K562 (cell line): Measurements from ENCODE around the gene APEX2. TPM values are rescaled to one million over a fixed set of nuclear protein-coding genes. Genes with fewer than 3 reads are reported as not detected.

ENCODE experiments used
- ATAC-seq: fragments of 200-7000 bp; cut with Tn5 transposase; 3 replicates; pipeline ENCODE4 v1.9.1; 2020; ENCODE audit warnings: moderate library complexity
- BruUV-seq: library from RNA; stranded (reverse); fragments of 400-500 nt; replicated peaks from 2 replicates; lab custom pipeline; 2021; lab: Mats Ljungman, UMichigan
- CTCF ChIA-PET: fragments of 300-600 bp; formaldehyde crosslinking; extraction: SDS; loops from one replicate; lab custom pipeline; 2021; ENCODE audit warnings: low intra/inter-chr PET ratio; lab: Yijun Ruan, JAX
- POLR2A ChIA-PET: fragments of 300-600, 350-650 bp; sonication (Branson Sonifier 250); formaldehyde crosslinking; extraction: SDS; loops from one replicate; lab custom pipeline; 2021; ENCODE audit warnings: antibody characterized with exemption, inconsistent platforms; lab: Yijun Ruan, JAX
- DNase-seq, 4 experiments: peaks; one replicate each; pipeline versions ENCODE4 v3.0.0 to v3.0.0-alpha.2; 2011 to 2018; ENCODE audit warnings: low spot score in 3 of 4, mixed read lengths in 3 of 4; ENCODE audit errors: extremely low read depth in 1 of 4
- FAIRE-seq: peaks from 2 replicates; lab custom pipeline; 2011; peaks lifted over from hg19 to GRCh38; lab: Jason Lieb, UNC
- H2AFZ ChIP-seq: 2 replicates; pipeline ENCODE4 v1.6.0; 2011; ENCODE audit warnings: low read depth, low read length, control low read depth, inconsistent platforms
- H3K27ac ChIP-seq: fragments of 200-600 bp; 3 replicates; pipeline ENCODE4 v1.8.0; 2011; ENCODE audit warnings: low read depth, mild to moderate bottlenecking, control low read depth, inconsistent platforms, low read length, moderate library complexity, mixed read lengths; ENCODE audit errors: extremely low read depth
- H3K27me3 ChIP-seq, 2 experiments: fragments of 300-600 bp in 1 of 2; 2 replicates in 1 of 2; 3 replicates in 1 of 2; pipeline versions ENCODE4 v1.6.0 to v1.8.0; 2011; ENCODE audit warnings: inconsistent platforms in 2 of 2, low read length in 2 of 2, mild to moderate bottlenecking in 1 of 2, mixed read lengths in 1 of 2, moderate library complexity in 1 of 2; ENCODE audit not compliant: control insufficient read depth in 2 of 2, insufficient read depth in 2 of 2
- H3K36me3 ChIP-seq: fragments of 300-600 bp; 3 replicates; pipeline ENCODE4 v1.8.0; 2011; ENCODE audit warnings: mild to moderate bottlenecking, low read length, inconsistent platforms; ENCODE audit not compliant: control insufficient read depth, insufficient read depth
- H3K4me1 ChIP-seq, 2 experiments: fragments of 200-600 bp in 1 of 2; replicated peaks in 1 of 2; 2 replicates in 1 of 2; 3 replicates in 1 of 2; pipeline versions ENCODE4 v1.5.1 to v1.8.0; 2011; ENCODE audit warnings: inconsistent platforms in 2 of 2, low read length in 2 of 2, mild to moderate bottlenecking in 1 of 2, mixed read lengths in 1 of 2, moderate library complexity in 1 of 2; ENCODE audit not compliant: control insufficient read depth in 2 of 2, insufficient read depth in 2 of 2
- H3K4me2 ChIP-seq: 2 replicates; pipeline ENCODE4 v1.6.1; 2011; ENCODE audit warnings: low read length, control low read depth, inconsistent platforms, mixed read lengths; ENCODE audit not compliant: insufficient read depth
- H3K4me3 ChIP-seq: fragments of 200-600 bp; sonication (generic), shearing (Covaris generic); 2 replicates; pipeline ENCODE4 v1.5.1; 2016; ENCODE audit warnings: control low read depth, inconsistent platforms
- H3K79me2 ChIP-seq: fragments of 200-600 bp; 3 replicates; pipeline ENCODE4 v1.8.0; 2011; ENCODE audit warnings: low read length, inconsistent platforms; ENCODE audit not compliant: control insufficient read depth, insufficient read depth
- H3K9ac ChIP-seq, 2 experiments: 2 replicates each; pipeline versions ENCODE4 v1.6.0 to v1.6.1; 2011; ENCODE audit warnings: low read depth in 2 of 2, low read length in 2 of 2, control low read depth in 1 of 2, inconsistent platforms in 1 of 2, mild to moderate bottlenecking in 1 of 2, mixed read lengths in 1 of 2; ENCODE audit not compliant: insufficient read depth in 1 of 2
- H3K9me1 ChIP-seq: one replicate; pipeline ENCODE4 v1.6.0; 2011; ENCODE audit warnings: inconsistent platforms, mild to moderate bottlenecking, low read length, moderate library complexity; ENCODE audit not compliant: control insufficient read depth, insufficient read depth
- H3K9me3 ChIP-seq: replicated peaks from 2 replicates; pipeline ENCODE4 v1.5.1; 2011; ENCODE audit warnings: low read depth, low read length, inconsistent platforms; ENCODE audit not compliant: control insufficient read depth, insufficient read depth
- H4K20me1 ChIP-seq: replicated peaks from 2 replicates; pipeline ENCODE4 v1.6.1; 2011; ENCODE audit warnings: low read length, inconsistent platforms, mixed read lengths; ENCODE audit not compliant: control insufficient read depth, insufficient read depth
- KHSRP ChIP-seq: fragments of 450-650 bp; IDR thresholded peaks from 2 replicates; pipeline ENCODE4 v1.6.1; 2017
- KLF16 ChIP-seq: IDR thresholded peaks from 2 replicates; pipeline ENCODE4 v1.6.1; 2016; ENCODE audit warnings: antibody characterized with exemption
- NCOA6 ChIP-seq: fragments of 450-650 bp; IDR thresholded peaks from 2 replicates; pipeline ENCODE4 v1.6.1; 2017; ENCODE audit warnings: mild to moderate bottlenecking
- RBM22 ChIP-seq: fragments of 200-400 bp; formaldehyde crosslinking; IDR thresholded peaks from 2 replicates; pipeline ENCODE4 v1.6.1; 2018; ENCODE audit warnings: low read length, low read depth; ENCODE audit not compliant: poor library complexity, severe bottlenecking
- SMARCA4 ChIP-seq: fragments of 450-650 bp; IDR thresholded peaks from 2 replicates; pipeline ENCODE4 v1.6.1; 2016
- SMC3 ChIP-seq: conservative IDR thresholded peaks from 2 replicates; pipeline ENCODE4 v1.6.1; 2011; ENCODE audit warnings: low read depth, low read length, improper control_type of control experiment; ENCODE audit not compliant: insufficient read depth
- SRF ChIP-seq, 2 experiments: fragments of 250-450, 450-650 bp in 1 of 2; sonication (Bioruptor Pico) in 1 of 2; sonication (generic) in 1 of 2; formaldehyde crosslinking; IDR thresholded peaks; 2 replicates each; pipeline versions ENCODE4 v1.5.0 to v1.5.1; 2020 to 2022; ENCODE audit warnings: mild to moderate bottlenecking in 1 of 2, missing genetic modification reagents in 1 of 2
- ZBED1 ChIP-seq: IDR thresholded peaks from 2 replicates; pipeline ENCODE4 v1.6.1; 2014
- ZKSCAN8 ChIP-seq: fragments of 200-800 bp; sonication (Bioruptor generic); IDR thresholded peaks from 2 replicates; pipeline ENCODE4 v1.6.1; 2016; ENCODE audit warnings: missing genetic modification characterization, missing compliant biosample characterization
- in situ Hi-C: fragments of 300-500 bp; cut with MboI; formaldehyde crosslinking; loops from 4 replicates; pipeline ENCODE4 v1.15.0; 2018; ENCODE audit warnings: inconsistent platforms, mixed read lengths
- intact Hi-C: fragments of 100-400 bp; cut with micrococcal nuclease; formaldehyde crosslinking; loops from 2 replicates; pipeline ENCODE4 v1.14.2; 2022
- polyA plus RNA-seq, 8 experiments: library from polyadenylated mRNA; depleted of rRNA in 4 of 8; stranded (reverse) in 5 of 8; unstranded in 3 of 8; fragments of >200 nt; fragmentation: Nextera tagmentation in 2 of 8; fragmentation: Illumina TruSeq in 1 of 8; extraction: Ambion mirVana in 2 of 8; extraction: Trizol in 1 of 8; gene quantifications; 2 replicates each; pipeline versions ENCODE4 v1.2.1 to v1.2.3, GENCODE V29; 2011 to 2014; ENCODE audit warnings: inconsistent platforms in 1 of 8, missing spikeins in 1 of 8
- total RNA-seq, 7 experiments: library from RNA; depleted of rRNA in 6 of 7; stranded (reverse); fragments of >200 nt in 6 of 7; fragmentation: Illumina TruSeq in 2 of 7; extraction: Trizol in 2 of 7; gene quantifications; 2 replicates each; pipeline versions ENCODE4 v1.2.1 to v1.2.3, GENCODE V29; 2011 to 2021; ENCODE audit warnings: low replicate concordance in 1 of 7
- TF ChIP-seq, protein P1 (sequence below): fragments of 450-650 bp; formaldehyde crosslinking; IDR thresholded peaks from 2 replicates; pipeline ENCODE4 v1.4.0; 2020; ENCODE audit warnings: mild to moderate bottlenecking
- TF ChIP-seq, protein P2 (sequence below): fragments of 250-450 bp; sonication (Bioruptor Pico); IDR thresholded peaks from 2 replicates; pipeline ENCODE4 v1.8.0; 2021; ENCODE audit warnings: borderline replicate concordance, mild to moderate bottlenecking, moderate library complexity; ENCODE audit not compliant: poor library complexity, severe bottlenecking
- TF ChIP-seq, protein P3 (sequence below): sonication (generic); formaldehyde crosslinking; IDR thresholded peaks from 2 replicates; pipeline ENCODE4 v1.9.0; 2022; ENCODE audit warnings: mild to moderate bottlenecking, missing genetic modification reagents
- TF ChIP-seq, protein P4 (sequence below), 2 experiments: fragments of 450-650 bp; IDR thresholded peaks; 2 replicates each; pipeline ENCODE4 v1.6.1; 2018; ENCODE audit warnings: mild to moderate bottlenecking in 2 of 2, low read depth in 1 of 2; ENCODE audit not compliant: partially characterized antibody in 2 of 2

Gene APEX2
- total and polyA plus RNA-seq, 9 of the 15 experiments (the other 6 are each of a cell fraction or from before 2014, with no cell fraction given): 9.4 to 34.2 (median 25.9) TPM

DNA sequence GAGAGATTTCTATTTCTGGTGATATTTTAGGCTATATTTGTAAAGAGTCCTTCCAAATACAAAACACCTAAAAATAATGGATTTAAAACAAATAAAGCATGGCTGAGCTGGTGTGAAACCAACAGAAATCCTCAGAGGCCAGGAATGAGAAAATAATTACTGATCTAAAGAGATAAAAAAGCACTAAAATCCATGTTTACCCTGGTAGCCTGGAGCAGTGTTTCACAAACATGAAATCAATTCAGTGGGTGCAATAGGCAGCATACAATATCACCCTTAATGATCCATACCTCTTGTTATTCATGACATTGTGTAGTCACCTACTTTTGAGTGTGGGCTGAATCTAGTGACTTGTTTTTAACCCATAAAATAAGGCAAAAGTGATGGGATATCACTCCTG lies 20.7 kb upstream of the APEX2 start:
- in situ Hi-C loops: no loop called here
- H3K27me3 ChIP-seq: no peaks in the 10 kb centered on the region
- no peaks in the 10 kb centered on the region for H3K4me1 ChIP-seq
- H3K27ac ChIP-seq: no peak overlapping the region
- H3K9me3 ChIP-seq: no peaks in the 10 kb centered on the region
- intact Hi-C loops: no loop called here
- ChIA-PET POLR2A (no interaction called here), CTCF (no interaction called here)
- H3K9me1 ChIP-seq: no peaks in the 10 kb centered on the region
- no TSS peak for BruUV-seq
- H3K79me2 ChIP-seq: no peaks in the 10 kb centered on the region
- DNase-seq: no peak
- no peak for ATAC-seq
- FAIRE-seq: no peak
- no peak overlapping the region for H3K9ac ChIP-seq
- H3K4me3 ChIP-seq: no peak overlapping the region
- H3K4me2 ChIP-seq: no peak overlapping the region
- no peaks in the 10 kb centered on the region for H3K36me3 ChIP-seq
- H2AFZ ChIP-seq: 0 out of 2 replicates have a peak overlapping the region, but pooled peaks have one; percentile 10
- H4K20me1 ChIP-seq: no peaks in the 10 kb centered on the region
- no peak for TF ChIP-seq ZBED1
- TF ChIP-seq, protein P1, sequence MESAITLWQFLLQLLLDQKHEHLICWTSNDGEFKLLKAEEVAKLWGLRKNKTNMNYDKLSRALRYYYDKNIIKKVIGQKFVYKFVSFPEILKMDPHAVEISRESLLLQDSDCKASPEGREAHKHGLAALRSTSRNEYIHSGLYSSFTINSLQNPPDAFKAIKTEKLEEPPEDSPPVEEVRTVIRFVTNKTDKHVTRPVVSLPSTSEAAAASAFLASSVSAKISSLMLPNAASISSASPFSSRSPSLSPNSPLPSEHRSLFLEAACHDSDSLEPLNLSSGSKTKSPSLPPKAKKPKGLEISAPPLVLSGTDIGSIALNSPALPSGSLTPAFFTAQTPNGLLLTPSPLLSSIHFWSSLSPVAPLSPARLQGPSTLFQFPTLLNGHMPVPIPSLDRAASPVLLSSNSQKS (CRISPR knock-in tag): no peak
- no peak for TF ChIP-seq SMARCA4
- no peak for TF ChIP-seq RBM22
- no peak for TF ChIP-seq KLF16
- TF ChIP-seq SRF (CRISPR knock-in tag; IDR thresholded peaks at IDR 0.05): no peak
- TF ChIP-seq SMC3: no peak
- TF ChIP-seq NCOA6: no peak
- TF ChIP-seq, protein P2, sequence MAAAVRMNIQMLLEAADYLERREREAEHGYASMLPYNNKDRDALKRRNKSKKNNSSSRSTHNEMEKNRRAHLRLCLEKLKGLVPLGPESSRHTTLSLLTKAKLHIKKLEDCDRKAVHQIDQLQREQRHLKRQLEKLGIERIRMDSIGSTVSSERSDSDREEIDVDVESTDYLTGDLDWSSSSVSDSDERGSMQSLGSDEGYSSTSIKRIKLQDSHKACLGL: no peak
- TF ChIP-seq ZKSCAN8 (CRISPR knock-in tag): no peak
- TF ChIP-seq KHSRP: no peak
- TF ChIP-seq, protein P3, sequence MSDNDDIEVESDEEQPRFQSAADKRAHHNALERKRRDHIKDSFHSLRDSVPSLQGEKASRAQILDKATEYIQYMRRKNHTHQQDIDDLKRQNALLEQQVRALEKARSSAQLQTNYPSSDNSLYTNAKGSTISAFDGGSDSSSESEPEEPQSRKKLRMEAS: no peak
- TF ChIP-seq, protein P4, sequence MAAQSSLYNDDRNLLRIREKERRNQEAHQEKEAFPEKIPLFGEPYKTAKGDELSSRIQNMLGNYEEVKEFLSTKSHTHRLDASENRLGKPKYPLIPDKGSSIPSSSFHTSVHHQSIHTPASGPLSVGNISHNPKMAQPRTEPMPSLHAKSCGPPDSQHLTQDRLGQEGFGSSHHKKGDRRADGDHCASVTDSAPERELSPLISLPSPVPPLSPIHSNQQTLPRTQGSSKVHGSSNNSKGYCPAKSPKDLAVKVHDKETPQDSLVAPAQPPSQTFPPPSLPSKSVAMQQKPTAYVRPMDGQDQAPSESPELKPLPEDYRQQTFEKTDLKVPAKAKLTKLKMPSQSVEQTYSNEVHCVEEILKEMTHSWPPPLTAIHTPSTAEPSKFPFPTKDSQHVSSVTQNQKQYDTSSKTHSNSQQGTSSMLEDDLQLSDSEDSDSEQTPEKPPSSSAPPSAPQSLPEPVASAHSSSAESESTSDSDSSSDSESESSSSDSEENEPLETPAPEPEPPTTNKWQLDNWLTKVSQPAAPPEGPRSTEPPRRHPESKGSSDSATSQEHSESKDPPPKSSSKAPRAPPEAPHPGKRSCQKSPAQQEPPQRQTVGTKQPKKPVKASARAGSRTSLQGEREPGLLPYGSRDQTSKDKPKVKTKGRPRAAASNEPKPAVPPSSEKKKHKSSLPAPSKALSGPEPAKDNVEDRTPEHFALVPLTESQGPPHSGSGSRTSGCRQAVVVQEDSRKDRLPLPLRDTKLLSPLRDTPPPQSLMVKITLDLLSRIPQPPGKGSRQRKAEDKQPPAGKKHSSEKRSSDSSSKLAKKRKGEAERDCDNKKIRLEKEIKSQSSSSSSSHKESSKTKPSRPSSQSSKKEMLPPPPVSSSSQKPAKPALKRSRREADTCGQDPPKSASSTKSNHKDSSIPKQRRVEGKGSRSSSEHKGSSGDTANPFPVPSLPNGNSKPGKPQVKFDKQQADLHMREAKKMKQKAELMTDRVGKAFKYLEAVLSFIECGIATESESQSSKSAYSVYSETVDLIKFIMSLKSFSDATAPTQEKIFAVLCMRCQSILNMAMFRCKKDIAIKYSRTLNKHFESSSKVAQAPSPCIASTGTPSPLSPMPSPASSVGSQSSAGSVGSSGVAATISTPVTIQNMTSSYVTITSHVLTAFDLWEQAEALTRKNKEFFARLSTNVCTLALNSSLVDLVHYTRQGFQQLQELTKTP (IDR thresholded peaks at IDR 0.05; ENCODE audit: low read depth in 1 of 2, partially characterized antibody in 2 of 2): no peak
